Stimulated activated CD8-positive, alpha-beta memory T cell treated with anti-CD3 and anti-CD28 coated beads, Interleukin-12 subunit alpha, Interleukin-12 subunit beta, amount 100 ng/mL, for 1 hour (primary cell): Measurements from ENCODE around the gene ARHGAP26.
"Not testable (repeated sequence)": the region's sequence is repeated elsewhere in the genome, so short reads cannot be mapped to it uniquely, and the experiment has no call there.

Experiments used
- DNase-seq: peaks from one replicate; pipeline ENCODE4 v3.0.0-alpha.2; 2020; ENCODE audit warnings: low read depth

ARHGAP26 gene

GRCh38 chr5:143064676-143065075 is 294.5 kb downstream of the ARHGAP26 start:
- DNase-seq, result no peak

- DNase-seq, result no peak
Observed at GRCh38 chr5:143065185-143065965, 295.2 kb downstream of the ARHGAP26 start.

- no peak for DNase-seq
Observed at GRCh38 chr5:143065996-143066522, 295.9 kb downstream of the ARHGAP26 start.

GRCh38 chr5:143066556-143067281 is 296.5 kb downstream of the ARHGAP26 start:
- no peak for DNase-seq

- DNase-seq, result no peak
Observed at GRCh38 chr5:143068712-143069111, 298.5 kb downstream of the ARHGAP26 start.

GRCh38 chr5:143071927-143072326 is 301.8 kb downstream of the ARHGAP26 start:
- no peak for DNase-seq

- DNase-seq, result no peak
Observed at GRCh38 chr5:143072734-143073133, 302.6 kb downstream of the ARHGAP26 start.

GRCh38 chr5:143073766-143074165 is 303.6 kb downstream of the ARHGAP26 start:
- no peak for DNase-seq

GRCh38 chr5:143074414-143074996 is 304.3 kb downstream of the ARHGAP26 start:
- DNase-seq, result no peak

GRCh38 chr5:143076377-143076776 is 306.2 kb downstream of the ARHGAP26 start:
- DNase-seq, result no peak

GRCh38 chr5:143077453-143078103 is 307.4 kb downstream of the ARHGAP26 start:
- DNase-seq, result no peak

- no peak for DNase-seq
Observed at GRCh38 chr5:143078313-143078712, 308.1 kb downstream of the ARHGAP26 start.

- DNase-seq, result no peak
Observed at GRCh38 chr5:143078971-143079370, 308.8 kb downstream of the ARHGAP26 start.

GRCh38 chr5:143080407-143080806 is 310.2 kb downstream of the ARHGAP26 start:
- no peak for DNase-seq

- DNase-seq, result no peak
Observed at GRCh38 chr5:143080982-143081381, 310.8 kb downstream of the ARHGAP26 start.

- DNase-seq, result no peak
Observed at GRCh38 chr5:143083006-143083405, 312.8 kb downstream of the ARHGAP26 start.

- no peak for DNase-seq
Observed at GRCh38 chr5:143084407-143084806, 314.2 kb downstream of the ARHGAP26 start.

- DNase-seq, result no peak
Observed at GRCh38 chr5:143085319-143085917, 315.2 kb downstream of the ARHGAP26 start.

- no peak for DNase-seq
Observed at GRCh38 chr5:143086546-143086907, 316.4 kb downstream of the ARHGAP26 start.

GRCh38 chr5:143086908-143087637 is 316.9 kb downstream of the ARHGAP26 start:
- no peak for DNase-seq

GRCh38 chr5:143088702-143089101 is 318.5 kb downstream of the ARHGAP26 start:
- not testable (repeated sequence) for DNase-seq
